Fibroblast of gingiva (primary cell): ENCODE results near the gene PIK3AP1.

Source experiments
- DNase-seq: peaks from one replicate; pipeline ENCODE4 v3.0.0-alpha.2; 2011; ENCODE audit warnings: low read depth

The PIK3AP1 gene

GRCh38 chr10:96671211-96671890, 49.0 kb downstream of the PIK3AP1 start:
- no peak for DNase-seq

- no peak for DNase-seq
These were observed 49.5 kb downstream of the PIK3AP1 start for GRCh38 chr10:96670786-96671185.

DNA sequence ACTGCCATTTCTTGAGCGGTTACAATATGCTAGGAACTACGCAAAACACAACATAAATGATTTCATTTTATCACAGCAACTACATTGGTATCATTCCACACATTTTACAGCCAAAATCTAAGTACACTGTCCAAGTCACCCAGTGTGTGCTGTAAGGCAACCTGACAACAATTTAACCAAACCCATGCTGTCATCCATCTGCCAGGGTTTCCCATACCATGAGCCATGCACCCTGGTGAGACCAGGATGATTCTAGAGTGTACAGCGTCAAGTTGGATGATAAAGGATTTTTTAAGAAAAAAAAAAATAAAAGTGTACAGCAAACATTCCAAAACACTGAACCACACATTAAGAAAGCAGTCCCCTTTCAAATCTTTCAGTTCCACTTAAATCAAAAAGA, 52.9 kb downstream of the PIK3AP1 start:
- DNase-seq: no peak

DNA sequence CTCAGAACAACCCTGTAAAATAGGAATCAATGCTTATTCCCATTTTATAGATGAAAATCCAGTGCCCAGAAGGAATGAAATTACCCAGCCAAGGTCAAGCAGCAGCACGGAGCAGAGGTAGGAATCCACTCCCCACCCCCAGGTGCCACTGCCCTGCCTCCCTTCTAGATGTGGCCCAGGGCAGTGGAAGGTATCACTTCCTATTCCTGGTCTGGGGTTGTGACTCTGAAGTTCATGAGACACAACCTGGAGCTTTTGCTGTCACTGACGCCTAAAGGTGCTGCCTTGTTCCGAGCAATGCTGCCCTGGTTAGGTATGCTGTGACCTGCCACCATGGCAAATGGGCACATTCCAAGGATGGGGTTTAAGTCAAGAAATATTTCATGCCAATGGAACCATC, 53.6 kb downstream of the PIK3AP1 start:
- no peak for DNase-seq

- no peak for DNase-seq
These were observed 55.0 kb downstream of the PIK3AP1 start for GRCh38 chr10:96665306-96665705.

DNA sequence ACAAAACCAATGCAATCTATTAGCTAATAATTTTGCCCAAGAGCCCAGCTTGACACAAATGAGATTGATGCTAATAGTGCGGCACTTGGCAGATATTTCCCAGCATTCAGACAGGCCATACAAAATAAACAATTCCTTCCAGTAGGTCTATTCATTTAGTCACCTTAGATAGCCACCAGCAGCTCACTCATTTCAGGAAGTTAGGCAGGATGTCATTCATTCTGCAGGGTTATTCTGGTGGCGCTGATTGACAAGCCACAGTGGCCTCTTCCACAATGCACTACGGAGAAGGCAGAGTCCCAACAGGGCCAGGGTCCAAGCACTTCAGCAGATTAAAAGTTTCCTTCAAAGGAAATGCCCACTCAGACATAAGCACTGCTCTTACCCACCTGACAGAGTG, 55.8 kb downstream of the PIK3AP1 start:
- no peak for DNase-seq

DNA sequence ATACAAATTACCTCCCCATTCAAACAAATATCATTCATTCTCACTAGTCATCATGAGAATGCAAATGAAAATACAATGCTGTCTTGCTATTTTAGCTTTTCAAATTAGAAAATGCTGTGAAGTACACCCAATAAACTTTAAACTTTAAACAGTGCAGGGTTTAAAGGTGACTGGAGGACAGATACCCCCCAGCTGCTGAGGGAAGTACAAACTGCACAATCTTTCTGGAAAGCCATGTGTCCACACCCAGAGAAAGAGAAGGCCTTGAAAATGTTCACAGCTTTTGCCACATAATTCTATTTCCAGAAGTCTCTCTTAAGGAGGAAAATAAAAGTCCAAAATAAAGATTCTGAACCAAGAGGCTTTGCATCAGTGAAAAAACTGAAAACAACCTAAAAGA, 56.5 kb downstream of the PIK3AP1 start:
- no peak for DNase-seq

DNA sequence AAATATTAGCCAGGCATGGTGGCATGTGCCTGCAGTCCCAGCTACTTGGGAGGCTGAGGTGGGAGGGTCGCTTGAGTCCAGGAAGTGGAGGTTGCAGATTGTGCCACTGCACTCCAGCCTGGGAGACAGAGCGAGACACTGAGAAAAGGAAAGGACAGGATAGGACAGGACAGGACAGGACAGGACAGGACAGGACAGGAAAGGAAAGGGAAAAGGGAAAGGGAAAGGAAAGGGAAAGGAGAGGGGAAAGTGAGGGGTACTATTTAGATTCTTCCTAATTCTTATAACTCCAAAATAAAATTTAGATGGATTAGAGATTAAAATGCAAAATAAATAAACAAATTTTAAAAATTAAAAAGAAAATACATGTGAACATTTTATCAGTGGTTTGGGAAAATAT, 58.7 kb downstream of the PIK3AP1 start:
- no peak for DNase-seq

DNA sequence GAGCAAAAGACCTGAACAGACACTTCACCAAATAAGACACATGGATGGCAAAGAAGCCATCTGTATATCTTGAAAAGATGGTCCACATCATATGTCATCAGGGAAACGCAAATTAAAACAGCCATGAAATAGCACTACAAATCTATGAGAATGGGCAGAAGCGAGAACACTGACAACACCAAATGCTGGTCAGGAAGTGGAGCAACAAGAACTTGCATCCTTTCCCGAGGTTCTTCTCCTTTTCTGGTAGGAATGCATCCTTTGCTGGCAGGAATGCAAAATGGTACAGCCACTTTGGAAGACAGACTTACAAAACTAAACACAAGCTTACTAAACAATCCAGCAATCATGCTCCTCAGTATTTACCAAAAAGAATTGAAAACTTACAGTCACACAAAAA, 60.0 kb downstream of the PIK3AP1 start:
- DNase-seq: no peak

DNA sequence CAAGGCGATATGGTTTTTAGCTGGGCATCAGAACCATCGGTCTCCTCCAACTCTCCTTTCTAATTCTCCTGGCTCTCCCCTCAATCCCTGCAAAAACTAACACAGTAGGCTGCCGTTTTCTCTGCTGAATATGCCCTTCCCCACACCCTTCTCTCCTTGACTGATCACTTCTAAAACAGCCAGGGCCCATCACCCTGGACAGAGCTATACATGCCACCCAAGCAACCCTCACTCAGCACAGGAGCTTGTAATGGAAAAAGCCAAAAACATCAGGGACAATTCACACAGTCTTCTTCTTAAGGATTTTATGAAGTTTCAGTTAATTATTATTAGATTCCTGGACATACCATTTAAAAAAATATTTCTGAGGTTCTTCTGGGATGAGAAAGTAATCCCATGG, 61.5 kb downstream of the PIK3AP1 start:
- DNase-seq: no peak

GRCh38 chr10:96657385-96657784, 62.9 kb downstream of the PIK3AP1 start:
- DNase-seq: no peak

GRCh38 chr10:96656839-96657238, 63.5 kb downstream of the PIK3AP1 start:
- DNase-seq: no peak

- no peak for DNase-seq
These were observed 64.1 kb downstream of the PIK3AP1 start for GRCh38 chr10:96656198-96656577.

DNA sequence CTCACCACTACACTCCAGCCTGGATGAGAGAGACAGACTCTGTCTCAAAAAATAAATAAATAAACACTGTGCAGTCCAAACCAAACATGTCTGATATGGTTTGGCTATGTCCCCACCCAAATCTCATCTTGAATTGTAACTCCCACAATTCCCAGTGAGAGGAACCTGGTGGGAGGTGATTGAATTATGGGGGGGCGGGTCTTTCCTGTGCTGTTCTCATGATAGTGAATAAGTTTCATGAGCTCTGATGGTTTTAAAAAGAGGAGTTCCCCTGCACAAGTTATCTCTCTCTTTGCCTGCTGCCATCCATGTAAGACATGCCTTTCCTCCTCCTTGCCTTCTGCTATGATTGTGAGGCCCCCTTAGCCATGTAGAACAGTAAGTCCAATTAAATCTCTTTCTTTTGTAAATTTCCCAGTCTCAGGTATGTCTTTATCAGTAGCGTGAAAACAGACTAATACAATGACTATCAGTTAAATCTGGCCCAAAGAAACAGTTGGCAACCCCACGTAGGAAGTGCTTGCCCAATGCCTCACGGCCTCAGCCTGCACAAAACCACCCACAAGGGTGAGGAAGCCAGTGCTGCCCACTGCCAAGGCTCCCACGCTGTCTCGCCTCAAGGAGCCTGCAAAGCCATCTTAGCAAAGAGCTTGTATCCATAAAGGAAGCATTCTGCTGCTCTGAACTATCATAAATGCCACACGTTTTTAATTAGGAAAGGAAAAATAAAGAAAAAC, 64.7 kb downstream of the PIK3AP1 start:
- DNase-seq: no peak

- DNase-seq: no peak
These were observed 68.3 kb downstream of the PIK3AP1 start for GRCh38 chr10:96651998-96652431.

DNA sequence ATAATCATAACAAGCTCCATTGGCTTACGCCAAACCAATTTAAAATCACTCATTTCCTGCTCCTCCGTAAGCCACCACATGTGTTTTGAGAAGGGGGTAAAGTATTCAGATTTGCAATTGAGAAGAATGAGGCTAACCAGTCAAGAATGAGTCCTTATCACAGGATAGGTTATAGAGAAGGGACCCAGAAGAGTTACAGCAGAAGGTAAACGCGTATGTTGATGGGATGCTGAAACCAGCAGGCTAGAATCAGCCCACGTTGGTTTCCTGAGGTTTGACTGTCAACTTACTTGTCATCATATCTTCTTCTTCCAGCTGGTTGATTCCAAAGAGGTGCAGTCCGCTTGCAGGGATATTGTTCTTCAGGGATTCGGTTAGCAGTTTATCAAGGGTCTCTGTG, 69.4 kb downstream of the PIK3AP1 start:
- no peak for DNase-seq

DNA sequence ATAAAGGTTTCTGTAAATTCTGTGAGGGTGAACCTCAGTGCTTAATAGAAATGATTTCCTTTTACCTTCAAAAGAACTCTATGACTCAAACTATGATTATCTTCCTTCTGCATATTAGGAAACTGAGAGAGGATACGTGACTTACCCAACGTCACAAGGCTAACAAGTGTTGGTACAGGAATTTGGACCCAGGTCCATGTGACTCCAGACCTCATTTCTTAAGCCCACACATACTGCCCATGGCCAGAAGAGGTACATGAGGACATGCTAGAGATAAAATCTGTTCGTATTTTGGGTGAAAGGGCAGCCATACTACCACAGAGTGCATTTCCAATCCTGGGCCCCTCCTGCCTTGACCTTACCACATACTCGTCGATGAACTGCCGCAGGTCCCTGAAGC, 72.0 kb downstream of the PIK3AP1 start:
- DNase-seq: no peak

GRCh38 chr10:96647466-96647865, 72.8 kb downstream of the PIK3AP1 start:
- no peak for DNase-seq

GRCh38 chr10:96646751-96647166, 73.6 kb downstream of the PIK3AP1 start:
- no peak for DNase-seq

- DNase-seq: no peak
These were observed 74.0 kb downstream of the PIK3AP1 start for GRCh38 chr10:96646301-96646700.

GRCh38 chr10:96645191-96645721, 75.1 kb downstream of the PIK3AP1 start:
- DNase-seq: no peak

- no peak for DNase-seq
These were observed 76.4 kb downstream of the PIK3AP1 start for GRCh38 chr10:96643920-96644319.

DNA sequence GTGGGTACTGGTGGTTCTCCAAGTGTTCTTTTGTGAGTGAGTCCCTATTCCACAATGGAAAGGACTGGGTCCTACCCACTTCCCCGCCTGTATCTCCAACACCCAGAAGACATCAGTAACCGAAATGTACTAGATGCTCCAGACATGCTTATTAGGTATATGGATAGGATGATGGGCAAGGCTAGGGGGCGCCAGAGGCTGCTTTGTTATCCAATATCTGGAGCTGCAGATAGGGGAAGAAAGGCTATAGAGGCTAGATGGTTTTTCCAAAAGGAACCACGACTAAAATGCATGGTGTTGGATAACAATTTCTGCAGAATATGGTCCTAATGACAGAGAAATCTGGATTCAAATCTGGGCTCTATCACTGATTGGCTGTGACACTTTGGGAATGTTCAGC, 77.3 kb downstream of the PIK3AP1 start:
- DNase-seq: no peak

- no peak for DNase-seq
These were observed 77.8 kb downstream of the PIK3AP1 start for GRCh38 chr10:96642530-96642929.
